H7 (cell line): Measurements from ENCODE around the gene HLTF. TPM values are rescaled to one million over a fixed set of nuclear protein-coding genes. Genes with fewer than 3 reads are reported as not detected.
"Not testable (repeated sequence)": the region's sequence is repeated elsewhere in the genome, so short reads cannot be mapped to it uniquely, and the experiment has no call there.

Experiments
- DNase-seq: peaks from one replicate; pipeline ENCODE4 v3.0.0; 2012
- H3K27me3 ChIP-seq: 2 replicates; pipeline ENCODE4 v1.6.0; 2011; ENCODE audit warnings: mild to moderate bottlenecking, low read length; ENCODE audit not compliant: control insufficient read depth, insufficient read depth
- H3K36me3 ChIP-seq: replicated peaks from 2 replicates; pipeline ENCODE4 v1.5.1; 2011; ENCODE audit warnings: low read length; ENCODE audit not compliant: control insufficient read depth, insufficient read depth
- H3K4me3 ChIP-seq: 2 replicates; pipeline ENCODE4 v1.5.1; 2011; ENCODE audit warnings: low read depth, mild to moderate bottlenecking, control low read depth, low read length, moderate library complexity; ENCODE audit not compliant: insufficient read depth
- total RNA-seq: library from RNA; depleted of rRNA; stranded (reverse); fragments of >200 nt; shearing (Covaris generic); gene quantifications from 2 replicates; pipeline ENCODE4 v1.2.3, GENCODE V29; 2014

Gene HLTF
- total RNA-seq, 1 experiment from 2014 or later = 48.6 TPM

DNA sequence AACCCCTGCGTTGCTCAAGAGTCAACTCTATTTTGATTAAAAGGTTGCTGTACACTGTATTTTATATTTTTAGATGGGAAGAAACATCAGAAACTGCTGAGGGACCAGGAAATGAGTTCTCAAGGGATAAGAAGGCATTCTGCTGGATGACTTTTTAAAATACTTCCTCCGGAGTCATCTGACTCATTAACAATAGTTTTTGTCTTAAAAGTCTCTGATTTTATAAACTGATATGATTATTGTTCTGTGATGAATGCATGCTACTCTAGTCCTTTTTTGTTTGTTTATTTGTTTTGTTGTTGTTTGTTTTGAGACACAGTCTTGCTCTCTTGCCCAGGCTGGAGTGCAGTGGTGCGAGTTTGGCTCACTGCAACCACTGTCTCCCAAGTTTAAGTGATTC, 18.2 kb upstream of the HLTF start:
- H3K4me3 ChIP-seq = no peak overlapping the region
- H3K36me3 ChIP-seq = no peaks in the 10 kb centered on the region
- no peak for DNase-seq
- no peaks in the 10 kb centered on the region for H3K27me3 ChIP-seq

DNA sequence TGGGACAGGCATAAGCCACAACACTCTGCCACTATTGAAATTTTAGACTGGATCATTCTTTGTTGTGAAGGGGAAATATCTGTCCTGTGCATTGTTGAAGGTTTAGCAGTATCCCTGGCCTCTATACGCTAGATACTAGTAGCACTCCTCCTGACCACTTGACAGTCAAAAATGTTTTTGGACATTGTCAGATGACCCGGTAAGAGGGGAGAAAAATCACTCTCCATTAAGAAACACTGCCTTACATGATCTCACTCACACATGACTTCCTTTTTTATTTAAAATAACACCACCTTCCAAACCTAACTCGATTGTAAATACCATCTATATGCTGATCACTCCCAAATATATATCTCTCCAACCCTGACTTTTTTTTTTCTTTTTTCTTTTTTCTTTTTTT, 15.3 kb upstream of the HLTF start:
- H3K27me3 ChIP-seq = no peaks in the 10 kb centered on the region
- no peaks in the 10 kb centered on the region for H3K36me3 ChIP-seq
- DNase-seq = no peak
- H3K4me3 ChIP-seq = no peak overlapping the region

DNA sequence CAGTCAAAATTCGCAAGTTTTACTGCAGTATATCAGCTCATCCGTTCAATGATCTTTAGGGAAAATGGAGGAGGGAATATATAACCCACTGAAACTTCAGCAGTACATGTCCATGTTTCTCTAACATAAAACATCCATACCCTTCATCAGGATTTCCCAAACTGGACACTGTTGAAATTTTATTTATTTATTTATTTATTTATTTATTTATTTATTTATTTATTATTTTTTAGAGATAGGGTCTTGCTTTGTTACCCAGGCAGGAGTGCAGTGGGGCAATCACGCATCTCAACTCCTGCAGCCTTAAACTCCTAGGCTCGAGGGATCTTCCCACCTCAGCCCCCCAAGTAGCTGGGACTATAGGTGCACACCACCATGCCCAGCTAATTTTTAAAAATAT, 14.8 kb upstream of the HLTF start:
- no peak for DNase-seq
- Histone ChIP-seq H3K27me3 (no peaks in the 10 kb centered on the region), H3K4me3 (no peak overlapping the region), H3K36me3 (no peaks in the 10 kb centered on the region)

DNA sequence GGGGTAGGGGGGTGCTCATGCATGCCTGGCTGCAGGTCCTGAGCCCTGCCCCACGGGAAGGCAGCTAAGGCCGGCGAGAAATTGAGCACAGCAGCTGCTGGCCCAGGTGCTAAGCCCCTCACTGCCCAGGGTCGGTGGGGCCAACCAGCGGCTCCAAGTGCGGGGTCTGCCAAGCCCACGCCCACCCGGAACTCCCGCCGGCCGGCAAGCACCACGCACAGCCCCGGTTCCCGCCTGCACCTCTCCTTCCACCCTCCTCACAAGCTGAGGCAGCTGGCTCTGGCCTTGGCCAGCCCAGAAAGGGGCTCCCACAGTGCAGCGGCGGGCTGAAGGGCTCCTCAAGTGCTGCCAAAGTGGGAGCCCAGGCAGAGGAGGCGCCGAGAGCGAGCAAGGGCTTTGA, 11.7 kb upstream of the HLTF start:
- not testable (repeated sequence) for DNase-seq, H3K27me3 ChIP-seq, H3K4me3 ChIP-seq, H3K36me3 ChIP-seq

DNA sequence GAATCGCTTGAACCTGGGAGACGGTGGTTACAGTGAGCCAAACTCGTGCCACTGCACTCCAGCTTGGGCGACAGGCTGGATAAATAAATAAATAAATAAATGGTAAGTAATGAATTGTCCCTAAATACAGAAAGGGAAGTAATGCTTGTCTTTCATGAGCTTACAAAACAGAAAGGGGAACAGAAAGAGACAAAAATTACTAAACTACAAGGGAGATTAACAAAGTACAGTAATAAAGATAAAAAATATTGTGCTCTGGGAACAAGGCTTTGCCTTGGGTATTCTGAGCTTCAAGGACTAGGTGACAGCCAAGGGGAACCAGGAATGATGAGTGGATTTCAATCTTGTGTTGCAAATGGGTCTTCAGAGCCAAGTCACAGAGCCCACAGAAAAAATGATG, 9.2 kb upstream of the HLTF start:
- Histone ChIP-seq H3K4me3 (no peak overlapping the region), H3K27me3 (no peaks in the 10 kb centered on the region)
- no peak for DNase-seq

DNA sequence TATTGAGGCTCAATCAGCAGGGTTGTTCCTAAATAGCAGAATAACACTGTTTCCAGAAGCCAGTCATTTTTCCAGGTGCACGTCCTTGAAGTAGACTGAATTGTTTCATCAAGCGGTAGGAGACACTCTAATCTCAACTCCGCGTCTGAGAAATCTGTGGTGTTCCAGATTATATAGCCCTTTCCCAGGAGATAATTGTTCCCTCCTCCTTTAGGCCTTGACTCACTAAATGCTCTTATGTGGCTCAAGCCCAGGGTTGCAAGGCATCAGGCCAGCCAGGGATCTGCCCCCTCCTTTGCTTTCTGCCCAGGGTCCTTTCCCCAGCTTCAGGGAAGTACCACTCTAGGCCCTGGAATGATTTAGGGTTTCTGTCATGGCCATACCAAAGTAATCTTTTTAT, 5.7 kb upstream of the HLTF start:
- no peak for DNase-seq
- Histone ChIP-seq H3K27me3 (peaks cover 2% of the 10 kb centered on the region; the same call in 1 of the 2 replicates), H3K36me3 (no peaks in the 10 kb centered on the region), H3K4me3 (no peak overlapping the region)

More for the DNA sequence above, 9.2 kb upstream of the HLTF start:
- H3K36me3 ChIP-seq = no peaks in the 10 kb centered on the region

DNA sequence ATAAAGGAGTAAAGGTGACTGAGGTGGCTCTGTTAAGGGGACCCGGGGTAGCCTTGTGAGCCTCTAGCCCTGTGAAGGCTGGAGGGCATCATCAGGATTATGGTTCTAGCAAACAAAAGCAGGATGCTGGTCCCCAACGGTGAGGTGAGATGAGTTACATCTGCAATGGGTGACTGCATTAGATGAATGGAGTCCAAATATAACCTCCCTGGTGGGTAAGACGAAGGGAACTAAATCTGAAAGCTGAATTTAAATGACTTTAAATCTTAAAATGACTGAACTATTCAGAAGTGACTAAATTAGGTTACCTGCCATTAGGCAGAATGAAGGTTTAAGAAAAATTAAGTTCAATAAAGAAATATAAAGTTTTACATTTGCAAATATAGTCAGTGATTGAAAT, 4.6 kb upstream of the HLTF start:
- H3K27me3 ChIP-seq = peaks cover 2% of the 10 kb centered on the region; the same call in 1 of the 2 replicates
- DNase-seq = no peak
- no peaks in the 10 kb centered on the region for H3K36me3 ChIP-seq
- H3K4me3 ChIP-seq = no peak overlapping the region

DNA sequence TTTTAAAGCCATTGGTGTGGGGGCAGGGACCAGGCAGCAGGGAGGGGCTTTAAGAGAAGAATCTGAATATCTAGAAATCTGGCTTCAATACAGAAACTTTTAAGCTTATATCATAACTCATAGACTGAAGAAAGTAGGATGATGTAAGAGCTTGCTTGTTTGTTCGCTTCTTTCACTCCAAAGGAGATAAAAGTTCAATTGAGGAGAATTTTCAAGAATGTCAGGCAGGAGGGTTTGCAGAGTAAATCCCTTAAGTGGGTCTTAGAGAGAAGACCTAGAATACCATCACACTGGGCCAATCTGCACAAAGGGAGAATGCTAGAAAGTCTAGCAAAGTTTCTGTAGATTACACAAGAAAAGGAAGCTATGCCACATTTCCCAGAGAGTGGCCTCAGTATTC, 4.1 kb upstream of the HLTF start:
- no peak for DNase-seq
- H3K36me3 ChIP-seq = no peaks in the 10 kb centered on the region
- peaks cover 2% of the 10 kb centered on the region; the same call in 1 of the 2 replicates for H3K27me3 ChIP-seq
- H3K4me3 ChIP-seq = no peak overlapping the region

DNA sequence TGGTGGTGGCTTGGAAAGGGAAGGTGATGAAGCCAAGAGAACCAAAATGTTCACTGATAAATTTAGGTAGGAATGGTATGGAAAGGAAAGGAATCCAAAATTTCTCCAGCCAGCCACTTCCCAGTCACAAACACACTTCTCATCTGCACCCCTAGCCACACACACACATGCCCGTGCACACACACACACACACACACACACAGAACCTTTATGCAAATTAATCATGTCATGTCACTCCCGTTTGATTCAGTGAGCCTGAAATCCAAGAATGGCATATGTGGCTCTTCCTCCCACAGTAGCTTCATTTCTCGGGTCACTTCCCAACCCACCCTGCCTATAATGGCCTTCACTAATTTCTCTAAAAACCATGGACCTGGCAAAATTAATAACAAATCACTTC, 3.1 kb upstream of the HLTF start:
- no peaks in the 10 kb centered on the region for H3K36me3 ChIP-seq
- H3K27me3 ChIP-seq = peaks cover 2% of the 10 kb centered on the region; the same call in 1 of the 2 replicates
- DNase-seq = no peak
- H3K4me3 ChIP-seq = no peak overlapping the region

DNA sequence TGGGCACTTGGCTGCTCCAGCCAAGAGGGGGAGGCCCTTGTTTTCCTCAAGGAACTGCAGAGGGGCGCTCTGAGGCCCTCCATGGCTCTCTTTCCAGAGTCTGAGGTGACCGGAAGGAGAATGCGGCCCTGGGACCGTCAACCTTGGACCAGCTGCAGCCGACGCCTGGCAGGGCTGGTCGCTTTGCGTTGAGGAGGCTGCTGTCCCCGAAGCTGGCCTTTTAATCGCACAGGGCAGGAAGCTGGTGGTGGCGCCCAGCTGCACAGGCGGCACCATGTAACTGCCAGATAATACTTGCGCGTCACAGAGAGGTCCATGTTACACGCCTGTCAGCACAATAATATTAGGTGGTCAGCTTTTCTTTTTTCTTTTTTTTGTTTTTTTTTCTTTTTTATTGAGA, 875 bp upstream of the HLTF start:
- no peak for DNase-seq
- Histone ChIP-seq H3K4me3 (no peak overlapping the region), H3K36me3 (no peaks in the 10 kb centered on the region), H3K27me3 (peaks cover 2% of the 10 kb centered on the region; the same call in 1 of the 2 replicates)

DNA sequence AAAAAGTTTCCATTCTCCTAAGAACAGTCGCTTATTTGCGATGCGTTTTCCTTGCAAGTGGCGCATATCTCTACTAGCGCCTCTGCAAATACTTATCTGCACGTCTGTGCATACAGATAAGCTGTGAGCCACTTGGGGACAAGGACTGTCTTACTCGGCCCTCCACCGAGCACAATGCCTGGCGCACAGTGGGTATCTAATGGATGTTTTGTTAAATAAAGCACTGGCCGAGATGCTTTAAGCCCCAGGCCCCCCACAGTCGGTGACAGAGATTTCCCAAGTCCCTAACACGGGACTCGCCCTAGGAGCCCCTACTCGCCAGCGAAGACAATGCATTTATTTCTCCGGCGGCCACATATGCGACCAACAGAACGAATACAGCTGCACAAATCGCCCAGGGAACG, 503 bp downstream of the HLTF start:
- no peak for DNase-seq
- peaks cover 2% of the 10 kb centered on the region; the same call in 1 of the 2 replicates for H3K27me3 ChIP-seq
- peaks cover 2% of the 10 kb centered on the region; the same call in 1 of the 2 replicates for H3K36me3 ChIP-seq
- H3K4me3 ChIP-seq = peak overlapping the region; percentile 75

DNA sequence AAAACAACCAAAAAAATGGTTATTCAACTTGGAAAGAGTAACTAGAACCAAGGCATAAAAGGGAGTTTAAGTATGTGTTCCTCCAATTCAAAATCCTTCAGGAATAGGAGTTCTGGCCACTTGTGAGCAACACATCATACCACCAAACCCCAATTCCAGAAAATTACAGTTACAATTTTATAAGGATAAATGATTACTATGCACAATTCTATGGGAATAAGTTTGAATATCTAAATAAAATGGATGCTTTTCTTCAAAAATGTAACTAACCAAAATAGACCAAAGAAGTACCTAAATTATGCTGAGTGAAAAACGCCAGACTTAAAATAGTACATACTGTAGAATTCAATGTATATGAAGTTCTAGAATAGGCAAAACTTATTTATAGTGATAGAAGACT, 4.6 kb downstream of the HLTF start:
- Histone ChIP-seq H3K27me3 (no peaks in the 10 kb centered on the region), H3K4me3 (no peak overlapping the region), H3K36me3 (peaks cover 4% of the 10 kb centered on the region)
- DNase-seq = no peak

DNA sequence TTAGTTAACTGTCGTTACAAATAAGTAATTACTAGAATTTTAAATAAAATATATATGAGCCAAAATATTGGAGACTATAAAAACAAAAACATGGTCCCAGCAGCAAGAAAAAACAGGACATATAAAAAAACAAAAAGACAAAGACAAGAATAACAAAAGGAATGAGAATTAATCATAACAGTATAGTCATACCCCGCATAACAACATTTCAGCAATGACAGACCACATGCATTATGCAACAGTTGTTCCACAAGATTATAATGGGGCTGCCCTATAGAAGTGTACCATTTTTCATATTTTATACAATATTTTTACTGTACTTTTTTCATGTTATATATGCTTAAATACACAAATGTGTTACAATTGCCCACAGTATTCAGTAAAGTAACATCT, 5.6 kb downstream of the HLTF start:
- Histone ChIP-seq H3K27me3 (no peaks in the 10 kb centered on the region), H3K36me3 (peaks cover 4% of the 10 kb centered on the region), H3K4me3 (no peak overlapping the region)
- DNase-seq = no peak

DNA sequence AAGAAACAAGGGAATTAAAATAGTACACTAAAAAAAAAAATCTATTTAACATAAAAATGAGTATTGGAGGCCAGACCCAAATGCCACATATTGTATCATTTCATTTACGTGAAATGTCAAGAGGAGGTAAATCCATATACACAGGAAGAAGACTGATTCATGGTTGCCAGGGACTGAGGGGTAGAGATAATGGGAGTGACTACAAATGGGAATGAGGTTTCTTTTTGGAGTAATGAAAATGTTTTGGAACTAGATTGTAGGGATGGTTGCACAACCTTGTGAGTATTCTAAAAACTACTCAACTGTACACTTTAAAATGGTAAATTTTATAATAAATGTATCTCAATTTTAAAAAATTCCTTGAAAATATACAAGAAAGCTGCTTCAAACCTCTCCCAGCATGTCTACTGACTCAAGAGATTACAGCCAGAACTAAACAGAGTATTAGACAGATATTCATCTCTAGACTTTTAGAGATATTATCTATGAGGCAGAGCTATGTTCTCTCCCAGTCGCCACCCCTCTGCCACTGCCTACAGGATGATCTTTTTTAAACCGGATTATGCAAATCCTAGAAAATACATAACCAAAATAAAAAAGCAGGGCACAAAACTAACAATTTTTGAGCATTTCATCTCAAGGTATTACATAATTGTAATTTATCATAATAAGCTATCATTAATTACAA, 6.2 kb downstream of the HLTF start:
- no peaks in the 10 kb centered on the region for H3K27me3 ChIP-seq
- no peak overlapping the region for H3K4me3 ChIP-seq
- no peak for DNase-seq
- peaks cover 5% of the 10 kb centered on the region for H3K36me3 ChIP-seq

DNA sequence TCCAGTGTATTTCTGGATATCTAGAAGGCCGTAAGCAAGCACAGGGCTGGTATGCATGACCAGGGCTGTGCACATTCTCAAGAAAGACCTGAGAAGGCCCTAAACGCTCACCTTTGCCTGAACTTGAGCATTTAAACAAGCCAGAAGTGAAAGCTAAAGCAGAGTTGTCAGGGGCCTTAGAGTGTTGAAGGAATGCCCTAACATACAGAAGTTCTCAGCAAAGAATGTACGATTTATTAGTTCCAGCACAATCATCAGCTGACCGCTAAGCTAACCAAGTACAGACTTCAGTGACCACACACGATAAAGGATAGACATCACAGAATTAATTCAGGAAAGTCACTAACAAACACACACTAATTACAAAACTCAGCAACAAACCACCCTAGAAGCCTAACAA, 8.7 kb downstream of the HLTF start:
- no peak for DNase-seq
- peaks cover 10% of the 10 kb centered on the region for H3K36me3 ChIP-seq
- H3K4me3 ChIP-seq = no peak overlapping the region
- H3K27me3 ChIP-seq = no peaks in the 10 kb centered on the region

DNA sequence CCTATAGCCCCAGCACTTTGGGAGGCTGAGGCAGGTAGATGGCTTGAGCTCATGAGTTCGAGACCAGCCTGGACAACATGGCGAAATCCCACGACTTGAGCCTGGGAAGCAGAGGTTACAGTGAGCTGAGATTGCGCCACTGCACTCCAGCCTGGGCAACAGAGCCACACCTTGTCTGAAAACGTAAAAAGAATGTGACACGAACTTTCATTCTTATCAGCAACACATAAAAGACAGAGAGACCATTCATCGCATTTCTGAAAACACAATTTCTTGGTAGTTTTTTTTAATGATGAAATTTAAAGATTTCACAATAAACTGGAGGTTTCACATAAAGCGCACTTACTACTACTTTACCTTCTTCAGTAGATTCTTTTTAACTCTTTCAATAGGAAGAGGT, 18.4 kb downstream of the HLTF start:
- peaks cover 5% of the 10 kb centered on the region for H3K36me3 ChIP-seq
- H3K27me3 ChIP-seq = no peaks in the 10 kb centered on the region
- H3K4me3 ChIP-seq = no peak overlapping the region
- DNase-seq = no peak
